HG03378 (cell line): ENCODE measurements around the gene NAA20.
"Not testable (repeated sequence)": the region's sequence is repeated elsewhere in the genome, so short reads cannot be mapped to it uniquely, and the experiment has no call there.

ENCODE experiments used
- ATAC-seq: cut with Tn5 transposase; IDR thresholded peaks from one replicate; pipeline ENCODE4 v1.9.1; 2021; ENCODE audit warnings: mild to moderate bottlenecking, moderate library complexity; ENCODE audit not compliant: unreplicated experiment

NAA20 gene

GRCh38 chr20:19991308-19991707, 25.9 kb upstream of the NAA20 start:
- no peak for ATAC-seq

GRCh38 chr20:19991854-19992253, 25.3 kb upstream of the NAA20 start:
- ATAC-seq: no peak

DNA sequence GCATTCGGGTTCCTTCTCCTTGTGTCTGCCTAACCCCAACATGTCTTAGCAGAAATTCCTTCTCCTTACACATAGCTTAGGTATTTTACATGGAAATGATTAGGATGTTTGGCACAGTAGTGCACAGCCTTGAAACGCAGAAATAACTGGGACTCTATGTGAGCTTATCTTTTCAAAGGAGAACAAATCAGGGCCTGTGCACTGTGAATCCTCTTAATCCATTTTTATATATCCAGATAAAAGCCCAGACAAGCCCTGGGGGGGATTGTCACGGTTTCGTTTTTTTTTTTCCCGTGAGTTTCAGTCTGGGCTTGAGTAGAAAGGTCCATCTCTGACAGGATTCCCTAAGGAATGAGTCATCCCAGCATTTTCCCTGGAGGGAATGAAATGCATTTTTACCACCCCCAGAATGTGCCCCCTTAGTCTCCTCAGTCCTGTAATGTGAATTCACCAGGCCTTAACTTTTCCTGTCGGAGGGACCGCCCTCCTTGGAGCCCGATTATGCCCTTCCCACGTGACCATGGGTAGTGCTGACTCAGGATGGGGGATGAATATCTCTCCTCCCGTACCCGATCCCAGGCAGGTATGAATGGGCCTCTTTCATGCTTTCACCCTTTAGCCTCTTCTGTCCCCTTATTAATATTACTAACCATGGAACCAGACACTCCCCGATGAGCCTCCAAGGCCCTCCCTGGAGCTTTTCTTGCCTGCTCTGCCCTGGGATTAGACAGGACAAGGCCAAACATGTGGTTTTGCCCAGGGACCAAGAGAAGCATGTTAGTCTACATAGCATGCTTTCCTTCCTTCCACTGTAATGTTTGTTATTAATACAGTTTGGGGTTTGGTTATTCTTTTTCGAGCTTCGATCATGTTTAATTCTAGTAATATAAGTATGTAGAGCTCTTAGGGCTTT, 23.9 kb upstream of the NAA20 start:
- ATAC-seq: no peak

GRCh38 chr20:19993958-19994669, 23.0 kb upstream of the NAA20 start:
- ATAC-seq: no peak

DNA sequence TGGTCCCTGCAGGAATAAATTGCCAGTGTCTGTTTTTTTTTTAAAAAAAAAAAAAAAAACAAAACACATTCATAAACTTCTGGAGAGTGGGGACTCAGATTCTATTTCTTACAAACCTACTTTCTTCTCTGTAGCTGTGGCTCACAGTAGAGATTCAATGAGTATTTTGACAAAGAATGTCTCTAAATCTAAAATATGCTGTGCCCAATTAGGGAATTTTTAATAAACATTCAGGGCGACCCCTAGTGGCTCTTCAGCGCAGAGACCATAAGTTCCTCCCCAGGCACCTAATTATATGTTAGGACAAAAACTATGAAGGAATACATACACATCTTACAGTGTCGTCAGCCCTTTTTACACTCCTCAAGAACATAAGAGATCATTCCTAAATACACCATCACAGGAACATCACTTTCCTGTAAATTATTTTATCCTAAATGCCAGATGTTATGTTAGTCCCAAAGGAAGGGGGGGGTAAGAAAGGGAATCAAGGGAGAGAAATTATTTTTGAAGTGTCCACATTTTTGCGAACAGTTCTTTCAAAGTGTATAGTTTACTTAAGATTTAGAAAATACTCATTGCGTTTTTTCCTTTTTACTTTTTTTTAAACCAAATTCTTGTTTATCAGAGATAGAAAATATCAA, 21.8 kb upstream of the NAA20 start:
- ATAC-seq: no peak

DNA sequence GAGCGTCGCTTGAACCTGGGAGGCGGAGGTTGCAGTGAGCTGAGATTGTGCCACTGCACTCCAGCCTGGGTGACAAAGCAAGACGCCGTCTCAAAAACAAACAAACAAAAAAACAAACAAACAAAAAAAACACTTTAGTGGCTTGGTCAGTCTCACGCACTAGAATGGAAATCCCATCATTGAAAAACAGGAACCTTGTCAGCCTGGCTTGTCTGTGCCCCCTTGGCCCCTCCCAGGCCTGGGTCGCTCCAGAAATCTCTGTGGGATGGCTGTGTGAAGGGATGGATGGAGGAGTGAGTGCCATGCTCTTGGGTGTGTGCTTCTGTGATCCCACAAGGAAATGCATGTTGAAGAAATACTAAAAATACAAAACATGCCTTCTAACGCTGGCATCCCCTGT, 20.9 kb upstream of the NAA20 start:
- no peak for ATAC-seq

GRCh38 chr20:19996917-19997316, 20.2 kb upstream of the NAA20 start:
- ATAC-seq: no peak

DNA sequence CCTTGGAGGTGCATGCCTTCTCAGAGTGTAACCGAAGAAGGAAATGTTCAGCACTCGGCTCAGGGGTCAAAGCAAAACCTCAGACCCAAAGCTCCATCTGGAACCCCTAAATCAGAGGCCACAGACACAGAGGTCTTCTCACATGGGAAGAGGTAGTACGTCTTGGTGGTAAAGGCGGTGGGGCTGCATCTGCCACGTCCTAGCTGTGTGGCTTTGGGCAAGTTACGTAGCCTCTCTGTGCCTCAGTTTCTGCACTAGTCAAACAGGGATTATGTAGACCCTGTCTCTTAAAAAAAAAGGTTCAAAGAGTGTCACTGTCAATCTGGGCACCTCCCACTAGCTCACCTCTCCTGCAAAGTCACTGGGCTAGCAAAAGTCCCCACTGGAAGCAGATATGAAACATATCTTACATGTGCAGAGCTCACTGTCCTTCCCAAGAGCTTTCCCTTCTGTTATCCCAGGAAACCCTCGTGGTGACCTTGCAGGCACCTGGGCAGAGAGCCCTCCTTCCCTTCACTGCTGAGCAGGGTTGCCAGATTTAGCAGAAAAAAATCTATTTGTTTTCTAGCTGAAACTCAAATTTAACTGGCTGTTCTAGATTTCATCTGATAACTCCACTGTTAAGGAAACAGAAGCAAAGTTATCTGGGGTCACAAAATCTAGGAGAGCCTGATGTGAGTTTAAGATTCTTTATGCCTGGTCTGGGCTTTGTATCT, 18.0 kb upstream of the NAA20 start:
- ATAC-seq: no peak

- no peak for ATAC-seq
These were observed 16.8 kb upstream of the NAA20 start for GRCh38 chr20:20000211-20000968.

- no peak for ATAC-seq
These were observed 14.8 kb upstream of the NAA20 start for GRCh38 chr20:20002101-20002998.

DNA sequence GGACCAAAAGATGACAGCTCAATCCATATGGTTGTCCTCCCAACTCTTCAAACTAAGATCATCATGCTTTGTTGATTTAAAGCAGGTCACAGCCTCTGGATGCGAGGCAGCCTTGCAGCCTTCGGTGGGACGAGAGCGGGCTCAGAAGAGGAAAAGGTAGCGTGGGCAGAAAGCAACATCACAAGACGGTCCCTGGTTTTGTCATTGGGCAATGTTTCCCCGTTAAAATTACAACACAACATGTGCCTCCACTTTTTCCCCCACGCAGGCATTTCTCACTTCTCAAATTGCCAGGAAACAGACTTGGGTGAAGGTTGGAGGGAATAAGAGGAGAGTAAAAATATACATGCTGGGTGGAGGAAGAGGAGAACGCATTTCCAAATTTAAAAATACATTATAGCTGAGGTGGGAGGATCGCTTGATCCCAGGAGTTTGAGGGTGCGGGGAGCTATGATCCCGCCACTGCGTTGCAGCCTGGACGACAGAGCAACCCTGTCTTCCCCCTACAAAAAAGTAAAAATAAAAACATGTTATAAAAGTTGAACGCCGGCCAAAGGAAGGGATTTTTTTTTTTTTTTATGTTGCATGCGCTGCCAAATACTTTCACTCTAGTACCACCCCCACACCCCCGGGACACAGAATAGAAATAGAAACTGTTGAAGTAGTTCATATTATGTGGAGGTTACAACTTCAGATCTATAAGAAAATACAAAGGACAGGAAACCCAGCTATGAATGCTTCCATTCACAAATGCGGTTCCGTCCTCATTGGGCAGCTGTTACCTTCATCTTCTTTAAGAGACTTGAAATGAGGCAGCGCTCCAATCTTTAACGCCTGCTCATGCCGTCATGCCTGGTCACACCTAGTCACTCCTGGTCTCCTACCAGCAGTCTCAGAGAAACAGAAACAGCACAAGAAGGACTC, 13.9 kb upstream of the NAA20 start:
- ATAC-seq: no peak

DNA sequence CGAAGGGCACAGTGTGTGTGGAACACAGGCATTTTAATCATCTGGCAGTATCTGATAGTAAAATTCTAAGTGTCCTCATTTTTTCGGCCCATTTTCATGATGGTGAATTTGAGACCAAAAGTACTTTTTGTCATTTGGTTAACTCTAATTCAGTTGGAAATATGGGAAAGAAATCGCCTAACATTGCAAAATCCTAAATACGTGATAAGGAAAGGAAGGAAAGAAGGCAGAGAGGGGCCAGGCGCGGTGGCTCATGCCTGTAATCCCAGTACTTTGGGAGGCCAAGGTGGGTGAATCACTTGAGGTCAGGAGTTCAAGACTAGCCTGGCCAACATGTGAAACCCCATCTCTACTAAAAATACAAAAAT, 13.2 kb upstream of the NAA20 start:
- ATAC-seq: not testable (repeated sequence)

- no peak for ATAC-seq
These were observed 11.8 kb upstream of the NAA20 start for GRCh38 chr20:20005342-20005741.

DNA sequence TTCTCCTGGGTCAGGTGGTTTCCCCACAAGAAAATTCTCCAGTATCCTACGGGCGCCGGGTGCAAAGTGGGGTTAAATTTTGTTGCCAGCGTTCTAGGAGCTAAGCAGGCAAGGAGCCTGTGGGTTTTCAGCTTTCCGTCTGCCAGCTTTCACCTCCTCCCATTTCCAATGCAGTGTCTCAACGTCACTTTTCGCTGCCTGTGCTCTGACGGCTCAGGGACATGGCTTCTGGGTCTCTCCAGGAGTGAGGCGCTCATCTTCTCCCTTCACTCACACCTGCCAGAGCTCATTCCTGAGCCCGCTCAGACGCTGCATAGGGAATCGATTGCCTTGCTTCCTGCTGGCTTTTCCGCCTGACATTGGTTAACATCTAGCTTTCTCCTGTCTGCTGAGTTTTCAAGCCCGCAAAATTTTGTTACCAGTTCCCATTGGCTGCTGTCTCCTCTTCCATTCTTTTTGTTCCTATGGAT, 7.3 kb upstream of the NAA20 start:
- ATAC-seq: no peak

DNA sequence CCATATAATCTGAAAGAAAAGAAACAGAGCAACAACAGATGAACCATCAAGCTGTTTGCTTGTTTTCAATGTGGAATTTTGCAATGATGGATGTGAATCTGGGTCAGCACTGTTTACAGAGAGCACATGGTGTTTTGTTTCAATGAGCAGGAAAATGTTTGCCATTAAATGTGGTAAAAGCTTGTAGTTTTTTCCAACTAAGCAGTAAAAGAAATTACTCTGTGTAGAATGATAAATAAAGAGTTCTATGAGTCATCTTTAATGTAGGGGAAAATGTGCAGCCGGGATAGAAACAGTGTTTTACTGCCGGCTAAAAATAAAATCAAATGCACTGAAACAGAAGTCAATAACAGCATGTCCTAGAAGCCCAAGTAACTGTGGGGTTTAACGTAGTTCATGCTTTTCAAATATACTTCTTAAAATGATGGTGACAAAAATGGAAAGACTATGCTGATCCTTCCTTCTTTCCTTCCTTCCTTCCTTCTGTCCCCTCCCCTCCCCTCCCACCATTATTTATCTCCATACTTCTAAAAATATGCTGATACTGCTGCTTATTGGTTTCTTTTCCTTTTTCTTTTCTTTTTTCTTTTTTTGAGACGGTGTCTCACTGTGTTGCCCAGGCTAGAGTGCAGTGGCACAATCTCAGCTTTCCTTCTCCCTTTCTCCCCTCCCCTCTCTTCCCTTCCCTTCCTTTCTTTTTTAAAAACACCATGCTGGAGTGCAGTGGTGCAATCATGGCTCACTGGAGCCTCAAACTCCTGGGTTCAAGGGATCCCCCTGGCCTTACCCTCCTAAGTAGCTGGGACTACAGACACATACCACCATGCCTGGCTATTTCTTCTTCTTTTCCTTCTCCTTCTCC, 6.3 kb upstream of the NAA20 start:
- no peak for ATAC-seq

GRCh38 chr20:20012541-20012940, 4.6 kb upstream of the NAA20 start:
- no peak for ATAC-seq

GRCh38 chr20:20014659-20015058, 2.5 kb upstream of the NAA20 start:
- no peak for ATAC-seq
